Testis (tissue), 3 donors: ENCODE data around the gene MUC13. TPM values are rescaled to one million over a fixed set of nuclear protein-coding genes. Genes with fewer than 3 reads are reported as not detected.

Experiments
- DNase-seq: peaks from one replicate; pipeline ENCODE4 v3.0.0-alpha.2; 2019
- H3K27ac ChIP-seq, 2 donors: fragments of 200-600 bp; sonication (generic); one replicate each; pipeline ENCODE4 v1.5.1; 2019
- H3K27me3 ChIP-seq: fragments of 200-600 bp; sonication (generic); one replicate; pipeline ENCODE4 v1.5.1; 2019
- H3K36me3 ChIP-seq: fragments of 200-600 bp; sonication (generic); one replicate; pipeline ENCODE4 v1.5.1; 2017; ENCODE audit warnings: low read depth; ENCODE audit errors: missing control alignments
- H3K4me1 ChIP-seq: fragments of 200-600 bp; sonication (generic); one replicate; pipeline ENCODE4 v1.5.1; 2019
- H3K4me3 ChIP-seq, 2 donors: fragments of 200-600 bp; sonication (generic); one replicate each; pipeline ENCODE4 v1.5.1; 2017 to 2019
- H3K9me3 ChIP-seq: fragments of 200-600 bp; sonication (generic); one replicate; pipeline ENCODE4 v1.5.1; 2017
- POLR2A ChIP-seq: fragments of 450-650 bp; IDR thresholded peaks from one replicate; pipeline ENCODE4 v1.6.1; 2017; ENCODE audit warnings: antibody characterized with exemption, mild to moderate bottlenecking, moderate library complexity
- WGBS, 2 donors: methylation state at CpG; one replicate each; pipeline ENCODE4 v1.1.5; 2018; 5-methylcytosine and 5-hydroxymethylcytosine counted together
- intact Hi-C: fragments of 100-400 bp; cut with DNase I; formaldehyde crosslinking; loops from one replicate; pipeline ENCODE4 v1.15.1; 2023; ENCODE audit warnings: low total_unique reads
- polyA plus RNA-seq: library from polyadenylated mRNA; stranded (reverse); fragments of 350-450 nt; fragmentation: Illumina TruSeq; extraction: RNeasy Lipid Tissue Mini Kit (QIAGEN cat#74804); gene quantifications from one replicate; pipeline ENCODE4 v1.2.3, GENCODE V29; 2014; ENCODE audit warnings: low read depth, low replicate concordance; ENCODE audit not compliant: insufficient read depth
- total RNA-seq, 2 donors: library from RNA; depleted of rRNA; stranded (reverse); fragments of >200 nt; gene quantifications; one replicate each; pipeline ENCODE4 v1.2.3, GENCODE V29; 2016
- TF ChIP-seq, protein P1 (sequence below), 3 experiments: fragments of 450-650 bp in 2 of 3; fragments of 200-600 bp in 1 of 3; sonication (generic) in 1 of 3; IDR thresholded peaks; one replicate each; pipeline ENCODE4 v1.5.1; 2016 to 2019; ENCODE audit warnings: antibody characterized with exemption in 3 of 3, mild to moderate bottlenecking in 2 of 3, moderate library complexity in 1 of 3

Gene MUC13
- total and polyA plus RNA-seq, 3 donors from 2014 or later = 0.19 to 0.34 (median 0.24) TPM

DNA sequence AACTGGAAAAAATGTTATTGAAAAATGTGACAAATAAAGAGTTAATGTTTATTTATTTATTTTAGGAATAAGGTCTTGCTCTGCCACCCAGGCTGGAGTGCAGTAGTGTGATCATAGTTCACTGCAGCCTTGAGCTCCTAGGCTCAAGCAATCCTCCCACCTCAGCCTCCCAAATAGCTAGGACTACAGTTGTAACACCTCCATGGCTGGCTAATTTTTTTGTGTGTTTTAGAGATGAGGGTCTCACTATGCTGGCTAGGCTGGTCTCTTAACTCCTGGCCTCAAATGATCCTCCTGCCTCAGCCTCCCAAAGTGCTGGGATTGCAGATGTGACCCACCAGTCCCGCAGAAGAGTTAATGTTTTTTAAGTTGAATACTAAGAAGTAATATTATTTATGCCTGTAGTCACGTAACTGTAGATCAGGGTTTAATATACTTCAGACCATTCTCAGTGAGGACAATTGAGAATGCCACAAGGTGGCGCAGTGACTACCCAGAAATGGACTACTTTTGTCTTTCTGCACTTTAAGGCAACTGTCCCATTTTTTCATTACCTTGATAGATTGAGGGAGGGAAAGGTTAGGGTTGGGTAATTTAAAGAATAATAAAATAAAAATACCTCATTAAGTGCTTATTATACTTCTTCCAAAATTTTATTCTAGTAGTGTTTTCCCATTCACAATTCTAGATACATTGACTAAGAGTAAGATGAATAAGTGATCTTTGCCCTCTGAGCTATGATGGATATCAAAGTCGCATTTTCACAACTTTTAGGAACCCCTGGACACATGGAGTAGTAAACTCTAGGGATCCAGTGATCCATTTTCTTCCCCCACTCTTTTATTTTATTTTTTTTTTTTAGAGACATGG, 6.0 kb downstream of the MUC13 start:
- intact Hi-C loops = no loop called here
- WGBS, 2 donors = 40 to 43% methylated on average over 4 of the region's 4 CpGs
- no peak for TF ChIP-seq POLR2A
- TF ChIP-seq, protein P1, sequence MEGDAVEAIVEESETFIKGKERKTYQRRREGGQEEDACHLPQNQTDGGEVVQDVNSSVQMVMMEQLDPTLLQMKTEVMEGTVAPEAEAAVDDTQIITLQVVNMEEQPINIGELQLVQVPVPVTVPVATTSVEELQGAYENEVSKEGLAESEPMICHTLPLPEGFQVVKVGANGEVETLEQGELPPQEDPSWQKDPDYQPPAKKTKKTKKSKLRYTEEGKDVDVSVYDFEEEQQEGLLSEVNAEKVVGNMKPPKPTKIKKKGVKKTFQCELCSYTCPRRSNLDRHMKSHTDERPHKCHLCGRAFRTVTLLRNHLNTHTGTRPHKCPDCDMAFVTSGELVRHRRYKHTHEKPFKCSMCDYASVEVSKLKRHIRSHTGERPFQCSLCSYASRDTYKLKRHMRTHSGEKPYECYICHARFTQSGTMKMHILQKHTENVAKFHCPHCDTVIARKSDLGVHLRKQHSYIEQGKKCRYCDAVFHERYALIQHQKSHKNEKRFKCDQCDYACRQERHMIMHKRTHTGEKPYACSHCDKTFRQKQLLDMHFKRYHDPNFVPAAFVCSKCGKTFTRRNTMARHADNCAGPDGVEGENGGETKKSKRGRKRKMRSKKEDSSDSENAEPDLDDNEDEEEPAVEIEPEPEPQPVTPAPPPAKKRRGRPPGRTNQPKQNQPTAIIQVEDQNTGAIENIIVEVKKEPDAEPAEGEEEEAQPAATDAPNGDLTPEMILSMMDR (IDR thresholded peaks at IDR 0.05) = peak; percentile 48 to 73 (median 70)
- Histone ChIP-seq H3K27ac (no peak overlapping the region), H3K27me3 (no peaks in the 10 kb centered on the region), H3K4me1 (no peaks in the 10 kb centered on the region), H3K36me3 (no peaks in the 10 kb centered on the region), H3K4me3 (no peak overlapping the region), H3K9me3 (no peaks in the 10 kb centered on the region)
- DNase-seq = peak; percentile 87

DNA sequence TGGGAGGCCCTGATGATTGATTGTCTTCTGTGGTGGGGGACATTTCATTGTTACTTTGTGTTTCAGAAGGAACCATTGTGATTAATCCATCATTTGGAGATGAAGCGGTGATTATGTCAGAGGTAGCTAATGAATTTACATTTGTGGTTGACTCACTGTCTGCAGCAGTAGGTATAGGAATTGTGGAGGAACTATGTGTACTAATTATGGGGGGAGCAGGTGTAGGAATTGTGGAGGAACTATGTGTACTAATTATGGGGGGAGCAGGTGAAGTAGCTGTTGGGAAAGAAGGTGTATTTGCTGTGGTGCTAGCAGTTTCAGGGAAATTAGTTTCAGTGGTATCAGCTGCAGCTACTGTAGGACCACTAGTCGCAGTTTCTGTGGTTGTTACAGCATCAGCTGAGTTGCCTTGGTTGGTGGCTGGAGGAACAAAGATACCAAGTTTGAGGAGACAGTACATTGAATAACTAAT, 6.9 kb downstream of the MUC13 start:
- no peaks in the 10 kb centered on the region for H3K36me3 ChIP-seq

DNA sequence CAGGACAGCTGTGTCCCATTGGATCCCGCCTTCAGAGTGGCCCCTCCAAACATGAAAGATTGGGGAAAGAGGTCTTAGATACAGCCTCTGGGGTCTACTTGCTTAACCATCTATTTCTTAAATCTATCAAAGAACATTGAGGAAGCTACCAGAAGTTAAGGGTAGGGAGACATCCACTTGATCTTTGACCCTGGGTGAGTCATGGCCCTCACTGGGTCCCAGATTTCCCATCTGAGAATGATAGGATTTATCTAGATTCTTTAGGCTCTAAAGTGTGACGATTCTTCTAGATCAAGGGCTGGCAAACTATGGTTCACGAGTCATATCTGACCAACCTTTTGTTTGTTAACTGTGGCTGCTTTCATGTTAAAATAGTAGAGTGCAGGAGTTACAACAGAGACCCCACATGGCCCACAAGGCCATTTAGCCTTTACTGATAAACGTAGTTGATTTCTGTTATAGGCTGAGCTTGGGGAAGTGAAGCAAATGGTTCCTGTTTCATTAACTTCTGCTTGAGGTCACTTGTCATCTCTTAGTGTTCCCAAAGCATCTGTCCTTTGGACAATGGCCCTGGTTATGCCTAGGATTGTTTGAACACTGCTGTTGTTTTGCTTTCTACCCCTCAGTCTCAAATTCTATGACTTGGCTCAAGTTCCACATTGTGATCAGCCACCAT, 8.0 kb downstream of the MUC13 start:
- Histone ChIP-seq H3K27ac (no peak overlapping the region), H3K9me3 (no peaks in the 10 kb centered on the region), H3K4me3 (no peak overlapping the region), H3K36me3 (no peaks in the 10 kb centered on the region), H3K27me3 (no peaks in the 10 kb centered on the region), H3K4me1 (no peaks in the 10 kb centered on the region)
- WGBS, 2 donors = 83 to 91% methylated on average over 4 of the region's 4 CpGs
- no peak for TF ChIP-seq POLR2A
- TF ChIP-seq, protein P1 (IDR thresholded peaks at IDR 0.05) = no peak
- intact Hi-C loops = no loop called here
- DNase-seq = no peak

More for the DNA sequence above, 6.9 kb downstream of the MUC13 start:
- no peaks in the 10 kb centered on the region for H3K27me3 ChIP-seq
- H3K4me3 ChIP-seq = no peak overlapping the region
- TF ChIP-seq, protein P1 (IDR thresholded peaks at IDR 0.05) = no peak
- no peak for TF ChIP-seq POLR2A
- 87 to 89% methylated on average over 2 of the region's 2 CpGs for WGBS, 2 donors
- H3K4me1 ChIP-seq = no peaks in the 10 kb centered on the region
- DNase-seq = no peak
- no peak overlapping the region for H3K27ac ChIP-seq
- no peaks in the 10 kb centered on the region for H3K9me3 ChIP-seq
- intact Hi-C loops = no loop called here

DNA sequence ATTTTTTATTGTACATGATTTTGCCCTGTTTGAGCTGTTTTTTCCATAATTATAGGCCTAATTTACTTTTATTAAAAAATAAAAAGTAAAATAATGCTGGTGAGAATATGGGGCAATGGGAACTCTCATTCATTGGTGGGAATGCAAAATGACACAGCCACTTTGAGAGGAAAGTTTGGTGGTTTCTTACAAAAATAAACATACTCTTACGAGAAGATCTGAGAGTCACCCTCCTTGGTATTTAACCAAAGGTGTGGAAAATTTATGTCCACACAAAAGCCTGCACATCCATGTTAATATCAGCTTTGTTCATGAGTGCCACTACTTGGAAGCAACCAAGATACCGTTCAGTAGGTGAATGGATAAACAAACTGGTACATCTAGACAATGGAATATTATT, 9.8 kb downstream of the MUC13 start:
- Histone ChIP-seq H3K36me3 (no peaks in the 10 kb centered on the region), H3K4me3 (no peak overlapping the region), H3K27me3 (no peaks in the 10 kb centered on the region), H3K4me1 (no peaks in the 10 kb centered on the region), H3K27ac (no peak overlapping the region), H3K9me3 (no peaks in the 10 kb centered on the region)
- 92 to 94% methylated on average over 2 of the region's 2 CpGs for WGBS, 2 donors
- DNase-seq = no peak
- TF ChIP-seq, protein P1 (IDR thresholded peaks at IDR 0.05) = no peak
- no peak for TF ChIP-seq POLR2A
- intact Hi-C loops = no loop called here
